ENCODE data around the gene HELQ.
A peak's percentile ranks its signal among the peaks of the same experiment; 100 is the strongest.

Gene HELQ

GRCh38 chr4:83371936-83372335, 83.7 kb downstream of the HELQ start:
- no peaks in the 10 kb centered on the region for H3K27me3 ChIP-seq
- TF ChIP-seq CTCF (IDR thresholded peaks at IDR 0.05; ENCODE audit: low read depth, low read length): no peak
- no peak overlapping the region for H3K4me3 ChIP-seq (ENCODE audit: low read depth, low read length)
- H3K4me1 ChIP-seq: no peaks in the 10 kb centered on the region
- H3K9me3 ChIP-seq: no peaks in the 10 kb centered on the region
- no peaks in the 10 kb centered on the region for H3K36me3 ChIP-seq
- no peak for DNase-seq

- no peaks in the 10 kb centered on the region for H3K36me3 ChIP-seq
- no peaks in the 10 kb centered on the region for H3K4me1 ChIP-seq
- TF ChIP-seq CTCF (IDR thresholded peaks at IDR 0.05; ENCODE audit: low read depth, low read length): no peak
- no peak overlapping the region for H3K4me3 ChIP-seq (ENCODE audit: low read depth, low read length)
- no peak for DNase-seq
- no peaks in the 10 kb centered on the region for H3K27me3 ChIP-seq
- H3K9me3 ChIP-seq: no peaks in the 10 kb centered on the region
These were observed 84.4 kb downstream of the HELQ start for GRCh38 chr4:83371235-83371634.

GRCh38 chr4:83370640-83370906, 85.0 kb downstream of the HELQ start:
- Histone ChIP-seq H3K27me3 (no peaks in the 10 kb centered on the region), H3K4me1 (no peaks in the 10 kb centered on the region), H3K9me3 (no peaks in the 10 kb centered on the region), H3K4me3 (ENCODE audit: low read depth, low read length) (no peak overlapping the region), H3K36me3 (no peaks in the 10 kb centered on the region)
- no peak for TF ChIP-seq CTCF (IDR thresholded peaks at IDR 0.05; ENCODE audit: low read depth, low read length)
- no peak for DNase-seq

GRCh38 chr4:83369831-83370639, 85.6 kb downstream of the HELQ start:
- Histone ChIP-seq H3K4me1 (no peaks in the 10 kb centered on the region), H3K9me3 (no peaks in the 10 kb centered on the region), H3K36me3 (no peaks in the 10 kb centered on the region), H3K4me3 (ENCODE audit: low read depth, low read length) (no peak overlapping the region), H3K27me3 (no peaks in the 10 kb centered on the region)
- no peak for DNase-seq
- TF ChIP-seq CTCF (IDR thresholded peaks at IDR 0.05; ENCODE audit: low read depth, low read length): no peak

- H3K4me1 ChIP-seq: no peaks in the 10 kb centered on the region
- H3K36me3 ChIP-seq: no peaks in the 10 kb centered on the region
- no peak for TF ChIP-seq CTCF (IDR thresholded peaks at IDR 0.05; ENCODE audit: low read depth, low read length)
- DNase-seq: no peak
- H3K27me3 ChIP-seq: no peaks in the 10 kb centered on the region
- no peak overlapping the region for H3K4me3 ChIP-seq (ENCODE audit: low read depth, low read length)
- H3K9me3 ChIP-seq: no peaks in the 10 kb centered on the region
These were observed 91.3 kb downstream of the HELQ start for GRCh38 chr4:83364312-83364711.

GRCh38 chr4:83362492-83363329, 92.9 kb downstream of the HELQ start:
- Histone ChIP-seq H3K4me1 (no peaks in the 10 kb centered on the region), H3K27me3 (no peaks in the 10 kb centered on the region), H3K4me3 (ENCODE audit: low read depth, low read length) (no peak overlapping the region), H3K36me3 (no peaks in the 10 kb centered on the region), H3K9me3 (no peaks in the 10 kb centered on the region)
- TF ChIP-seq CTCF (IDR thresholded peaks at IDR 0.05; ENCODE audit: low read depth, low read length): peak; percentile 40
- no peak for DNase-seq
